ENCODE data around the gene PPM1N. TPM values are rescaled to one million over a fixed set of nuclear protein-coding genes. Genes with fewer than 3 reads are reported as not detected.

The PPM1N gene
- total RNA-seq, 1 donor from 2014 or later, result 3.0 TPM

DNA sequence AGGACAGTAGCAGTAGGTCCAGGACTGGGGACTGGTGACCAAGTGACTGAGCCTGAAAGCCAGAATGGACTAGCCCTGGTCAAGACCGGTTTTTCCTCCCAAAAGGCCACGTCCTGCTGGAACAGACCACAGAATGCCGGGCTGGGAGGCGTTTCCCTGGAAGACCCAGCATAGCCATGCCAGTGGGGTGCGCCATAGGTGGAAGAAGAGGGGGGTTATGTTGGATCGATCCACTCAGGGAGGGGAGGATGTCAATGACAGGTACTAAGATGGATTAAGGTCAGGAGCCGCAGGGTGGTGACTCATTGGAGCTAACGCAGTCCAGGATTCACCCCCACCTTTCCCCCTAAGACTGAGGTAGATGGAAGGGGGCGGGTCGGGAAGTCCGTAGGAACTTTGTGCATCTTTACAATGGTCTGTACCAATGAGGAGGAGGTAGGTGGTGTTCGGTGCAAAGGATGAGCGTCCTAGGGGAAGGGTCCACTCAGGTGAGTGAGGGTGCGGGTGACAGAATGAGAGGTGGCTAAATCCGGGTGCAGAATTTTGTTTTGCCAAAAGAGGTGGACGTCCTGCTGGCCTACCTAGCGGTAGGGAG lies 30.0 kb downstream of the PPM1N start:
- DNase-seq (ENCODE audit: low read depth, low spot score), result no peak

DNA sequence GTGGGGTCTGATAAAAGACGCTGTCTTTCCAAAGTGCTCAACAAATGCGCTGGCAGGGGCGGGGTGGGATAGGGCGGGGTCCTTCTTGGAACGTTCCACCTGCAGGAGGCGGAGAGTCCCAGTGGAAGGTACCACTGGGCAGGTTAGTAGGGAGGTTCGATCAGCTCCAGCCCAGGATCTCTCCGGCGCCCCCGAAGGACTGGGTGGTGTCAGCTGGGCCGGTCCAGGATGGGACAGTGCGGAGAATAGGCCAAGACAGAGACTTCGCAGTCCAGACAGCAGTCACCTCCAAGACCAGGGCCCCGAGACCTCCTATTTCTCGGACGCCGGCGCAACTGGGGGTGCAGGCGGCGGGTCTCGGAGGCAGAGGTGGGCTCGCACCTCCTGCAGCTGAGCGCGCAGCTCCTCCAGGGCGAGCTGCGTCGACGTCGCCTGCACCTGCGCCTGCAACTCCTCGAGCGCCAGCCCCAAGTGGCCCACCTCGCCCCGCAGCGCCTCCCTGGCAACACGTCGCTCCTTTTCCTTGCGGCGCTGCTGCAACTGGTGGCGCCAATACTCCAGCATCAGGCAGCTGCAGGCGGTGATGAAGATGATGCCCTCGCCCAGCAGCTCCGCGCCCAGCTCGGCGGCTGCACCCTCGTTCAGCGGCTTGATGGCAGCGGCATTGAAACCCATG lies 30.6 kb downstream of the PPM1N start:
- DNase-seq (ENCODE audit: low read depth, low spot score), result no peak

DNA sequence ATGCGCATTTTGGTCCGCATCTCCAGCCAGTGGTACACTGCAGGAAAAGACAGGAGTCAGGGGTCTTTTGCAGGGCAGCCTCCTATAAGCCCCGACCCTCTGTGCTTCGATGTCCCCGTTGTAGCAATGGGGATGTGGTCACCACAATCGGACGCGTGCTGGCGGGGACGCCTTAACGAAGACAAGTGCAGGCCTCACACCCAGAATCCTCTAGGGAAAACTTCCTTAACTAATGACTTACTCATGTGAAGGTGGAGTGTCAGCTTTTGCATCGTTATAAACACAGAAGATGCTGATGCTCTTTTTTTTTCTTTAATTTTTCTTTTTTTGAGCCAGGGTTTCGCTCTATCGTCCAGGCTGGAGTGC lies 31.2 kb downstream of the PPM1N start:
- DNase-seq (ENCODE audit: low read depth, low spot score), result no peak

- no peak for DNase-seq (ENCODE audit: low read depth, low spot score)
These were observed 33.1 kb downstream of the PPM1N start for GRCh38 chr19:45531349-45531748.

DNA sequence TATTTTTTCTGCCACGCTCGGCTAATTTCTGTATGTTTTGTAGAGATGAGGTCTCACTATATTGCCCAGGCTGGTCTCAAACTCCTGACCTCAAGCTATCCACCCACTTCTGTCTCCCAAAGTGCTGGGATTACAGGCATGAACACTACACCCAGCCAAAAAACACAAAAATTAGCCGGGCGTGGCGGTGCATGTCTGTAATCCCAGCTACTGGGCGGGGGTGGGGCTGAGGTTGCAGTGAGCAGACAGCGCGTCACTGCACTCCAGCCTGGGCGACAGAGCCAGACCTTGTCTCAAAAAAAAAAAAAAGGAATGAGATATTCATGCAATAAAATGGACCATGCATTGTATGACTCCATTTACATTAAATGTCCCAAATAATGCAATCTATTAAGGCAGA lies 41.2 kb downstream of the PPM1N start:
- no peak for DNase-seq (ENCODE audit: low read depth, low spot score)

DNA sequence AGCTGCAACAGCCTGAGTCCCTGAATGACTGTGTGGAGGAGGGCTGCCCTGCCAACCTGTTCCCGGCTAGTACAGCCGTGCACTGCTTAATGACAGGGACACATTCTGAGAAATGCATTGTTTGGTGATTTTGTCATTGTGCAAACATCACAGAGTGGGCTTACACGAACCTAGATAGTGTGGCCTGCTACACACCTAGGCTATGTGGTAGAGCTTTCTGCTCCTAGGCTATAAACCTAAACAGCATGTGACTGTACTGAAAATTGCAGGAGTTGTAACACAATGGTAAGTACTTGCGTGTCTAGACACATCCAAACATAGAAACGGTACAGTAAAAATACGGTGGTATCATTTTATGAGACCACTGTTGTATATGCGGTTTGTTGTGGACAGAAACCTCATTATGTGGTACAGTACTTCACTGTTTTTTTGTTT lies 44.0 kb downstream of the PPM1N start:
- no peak for DNase-seq (ENCODE audit: low read depth, low spot score)

DNA sequence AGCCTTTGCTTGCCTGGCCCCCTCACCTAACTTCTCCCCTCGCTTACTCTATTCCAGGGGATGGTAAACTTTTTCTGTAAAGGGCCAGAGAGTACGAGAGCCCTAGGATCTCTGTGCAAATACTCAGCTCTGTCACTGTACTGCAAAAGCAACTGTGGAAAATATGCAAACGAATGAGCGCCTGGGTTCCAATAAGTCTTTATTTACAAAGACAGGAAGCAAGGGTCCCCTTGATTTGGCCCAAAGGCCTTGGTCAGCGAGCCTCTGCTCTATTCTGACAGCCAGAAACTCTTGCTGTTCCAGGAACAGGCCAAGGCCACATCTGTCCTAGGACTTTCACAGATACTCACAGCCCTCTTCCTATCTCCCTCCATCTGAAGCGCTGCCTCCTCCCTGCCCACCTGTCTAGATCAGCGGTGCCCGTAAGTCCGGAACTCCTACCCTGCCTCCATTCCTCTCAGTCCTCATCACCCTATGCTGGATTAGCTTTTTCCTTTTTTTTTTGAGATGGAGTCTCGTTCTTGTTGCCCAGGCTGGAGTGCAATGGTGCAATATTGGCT lies 49.0 kb downstream of the PPM1N start:
- no peak for DNase-seq (ENCODE audit: low read depth, low spot score)

- DNase-seq (ENCODE audit: low read depth, low spot score), result no peak
These were observed 49.8 kb downstream of the PPM1N start for GRCh38 chr19:45547965-45548609.

Other genes starting within 250 kb of the PPM1N start
- 9.5 and 10.7 TPM in 2 replicates for gene MARK4, start 247.2 kb upstream of the PPM1N start, total RNA-seq
- not detected in 2 replicates for gene CKM, start 175.6 kb upstream of the PPM1N start, total RNA-seq
- gene KLC3, start 157.7 kb upstream of the PPM1N start, total RNA-seq, result 0.07 TPM in 2 replicates
- 32.6 and 39.4 TPM in 2 replicates for gene ERCC2, start 127.9 kb upstream of the PPM1N start, total RNA-seq
- gene PPP1R13L, start 93.4 kb upstream of the PPM1N start, total RNA-seq, result 8.2 and 8.6 TPM in 2 replicates
- 27.3 and 30.1 TPM in 2 replicates for gene POLR1G, start 91.8 kb upstream of the PPM1N start, total RNA-seq
- 86.3 and 157 TPM in 2 replicates for gene ERCC1, start 74.5 kb upstream of the PPM1N start, total RNA-seq
- gene FOSB, start 30.4 kb upstream of the PPM1N start, total RNA-seq, result 0.33 and 1.9 TPM in 2 replicates
- 4.1 and 8.7 TPM in 2 replicates for gene RTN2, start 1.4 kb upstream of the PPM1N start, total RNA-seq
- gene VASP, start 9.0 kb downstream of the PPM1N start, total RNA-seq, result 140 and 189 TPM in 2 replicates
- gene OPA3, start 86.4 kb downstream of the PPM1N start, total RNA-seq, result 6.0 and 9.7 TPM in 2 replicates
- 4.0 and 5.7 TPM in 2 replicates for gene GPR4, start 103.8 kb downstream of the PPM1N start, total RNA-seq
- gene EML2, start 141.0 kb downstream of the PPM1N start, total RNA-seq, result 22.2 and 35.6 TPM in 2 replicates
- gene GIPR, start 169.8 kb downstream of the PPM1N start, total RNA-seq, result under 0.01 TPM in 1 of 2 replicates, not detected in the other
- 324 and 581 TPM in 2 replicates for gene SNRPD2, start 193.5 kb downstream of the PPM1N start, total RNA-seq
- gene QPCTL, start 194.2 kb downstream of the PPM1N start, total RNA-seq, result 18.7 and 23.3 TPM in 2 replicates
- 5.3 and 6.5 TPM in 2 replicates for gene FBXO46, start 232.5 kb downstream of the PPM1N start, total RNA-seq
- gene MEIOSIN, start 235.0 kb downstream of the PPM1N start, total RNA-seq, result not detected in 2 replicates